NCI-H128 (cell line): ENCODE measurements around the gene MYOF.

Source experiments
- DNase-seq: peaks from one replicate; lab custom pipeline; 2025; ENCODE audit not compliant: unreplicated experiment; lab: John Stamatoyannopoulos, UW

Gene MYOF

GRCh38 chr10:93261089-93261488 is 221.0 kb downstream of the MYOF start:
- DNase-seq, result no peak

DNA sequence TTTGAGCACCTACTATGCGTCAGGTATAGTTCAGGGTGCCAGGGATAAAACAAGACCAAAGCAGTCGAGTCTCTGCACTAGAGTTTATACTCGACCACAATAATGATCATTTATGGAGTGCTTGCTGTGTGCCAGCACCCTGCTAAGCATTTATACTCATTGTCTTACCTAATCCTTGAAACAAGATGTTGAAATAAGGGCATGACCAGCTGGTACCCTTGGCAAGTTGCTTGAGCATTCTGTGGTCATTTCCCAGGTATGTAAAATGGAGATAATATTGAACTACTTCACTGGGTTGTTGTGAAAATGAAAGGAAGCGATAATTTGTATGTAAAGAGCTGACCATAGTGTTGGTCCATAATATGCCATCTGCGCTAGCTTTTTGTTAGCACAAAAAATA is 223.0 kb downstream of the MYOF start:
- DNase-seq, result no peak
